Hepatocyte (in vitro differentiated cells): ENCODE data around the gene SWSAP1.

Experiments used
- CTCF ChIP-seq: fragments of 200-600 bp; sonication (generic); IDR thresholded peaks from 2 replicates; pipeline ENCODE4 v1.5.1; 2016; ENCODE audit warnings: antibody characterized with exemption, mild to moderate bottlenecking; ENCODE audit not compliant: poor library complexity
- EZH2 ChIP-seq: fragments of 200-600 bp; sonication (generic); IDR thresholded peaks from 2 replicates; pipeline ENCODE4 v1.6.1; 2016; ENCODE audit warnings: antibody characterized with exemption, mild to moderate bottlenecking, borderline replicate concordance
- EZH2phosphoT487 ChIP-seq: fragments of 200-600 bp; sonication (generic); IDR thresholded peaks from one replicate; pipeline ENCODE4 v1.6.1; 2018; ENCODE audit warnings: antibody characterized with exemption, mild to moderate bottlenecking, low read depth, moderate library complexity; ENCODE audit not compliant: unreplicated experiment, severe bottlenecking

DNA sequence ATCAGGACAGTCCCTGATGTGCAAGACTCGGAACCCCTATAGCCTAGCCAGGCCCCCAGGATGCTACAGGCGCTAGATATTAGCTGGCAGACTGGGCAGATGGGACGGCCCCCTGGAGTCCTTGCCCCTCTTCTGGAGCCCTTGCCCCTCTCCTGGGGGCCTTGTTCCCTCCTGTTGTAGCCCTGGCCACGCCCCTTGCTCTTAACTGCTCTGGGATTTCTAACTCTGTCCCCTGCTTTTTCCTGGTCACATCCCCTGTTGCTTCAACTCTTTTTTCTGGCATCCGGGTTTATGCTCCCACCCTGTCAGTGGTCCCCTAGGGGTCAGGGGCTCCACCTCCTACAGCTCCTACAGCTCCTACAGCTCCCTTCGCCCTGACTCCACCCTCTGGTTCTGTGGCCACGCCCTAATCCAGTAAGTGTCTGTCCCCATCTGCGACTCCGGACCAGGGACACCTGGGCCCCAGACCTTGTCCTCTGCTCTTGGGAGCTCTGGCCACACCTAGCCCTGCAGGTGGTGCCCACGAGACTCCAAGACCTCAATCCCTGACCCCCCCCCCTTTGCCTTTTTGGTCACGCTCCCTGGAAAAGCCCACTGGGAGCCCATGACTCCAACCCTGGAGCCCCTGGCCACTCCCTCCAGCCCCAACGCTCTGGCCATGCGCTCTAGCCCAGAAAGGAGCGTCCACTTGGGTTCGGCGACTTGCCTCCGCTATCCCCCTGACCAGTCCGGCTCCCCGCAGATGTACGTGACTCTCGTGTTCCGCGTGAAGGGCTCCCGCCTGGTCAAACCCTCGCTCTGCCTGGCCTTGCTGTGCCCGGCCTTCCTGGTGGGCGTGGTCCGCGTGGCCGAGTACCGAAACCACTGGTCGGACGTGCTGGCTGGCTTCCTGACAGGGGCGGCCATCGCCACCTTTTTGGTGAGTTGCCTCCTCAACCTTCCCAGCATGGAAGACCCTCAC, 12.4 kb upstream of the SWSAP1 start:
- TF ChIP-seq CTCF (no peak), EZH2 (no peak), EZH2phosphoT487 (no peak)
